NCI-H2196 (cell line): ENCODE results near the gene ABCG8.

ENCODE experiments used
- DNase-seq: peaks from one replicate; lab custom pipeline; 2025; ENCODE audit not compliant: unreplicated experiment; lab: John Stamatoyannopoulos, UW

The ABCG8 gene

DNA sequence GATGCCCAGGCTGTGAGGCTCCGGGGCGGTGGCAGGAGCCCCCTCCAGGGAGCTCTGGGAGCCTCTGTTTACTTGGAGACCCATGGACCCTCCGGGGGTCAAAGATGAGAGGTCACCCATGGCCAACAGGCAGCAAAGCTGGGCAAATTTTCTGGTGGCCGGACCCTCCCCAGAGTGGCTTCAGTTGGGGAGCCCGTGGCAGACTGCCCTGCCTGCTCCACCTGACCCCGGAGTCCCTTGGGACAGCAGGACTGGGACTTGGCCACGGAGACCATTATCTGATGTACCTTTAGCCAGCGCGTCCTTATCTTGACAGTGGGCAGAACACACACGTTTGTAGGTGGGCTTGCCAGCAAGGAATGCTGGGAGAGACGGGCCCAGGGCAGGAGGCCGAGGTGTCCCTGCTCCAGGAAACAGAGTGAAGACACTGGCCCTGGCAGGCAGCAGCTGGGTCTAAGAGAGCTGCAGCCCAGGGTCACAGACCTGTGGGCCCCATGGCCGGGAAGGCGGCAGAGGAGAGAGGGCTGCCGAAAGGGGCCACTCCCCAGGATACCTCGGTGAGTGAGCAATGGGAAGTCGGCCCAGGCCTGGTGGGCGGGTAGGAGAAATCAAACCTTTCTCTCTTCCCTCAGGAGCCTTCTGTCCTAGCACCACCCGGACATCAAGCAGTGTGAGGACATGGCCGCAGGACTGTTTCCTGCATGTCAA lies at the start of gene ABCG8, which contains the start of gene ABCG5:
TSS of gene ABCG8 (plus strand) at position 412 of the 708 bp plus-strand sequence. CDS start at position 495, 83 bp downstream.
TSS of gene ABCG5 (minus strand) at position 280 of the 708 bp plus-strand sequence. CDS start at position 120, 160 bp downstream.
- DNase-seq: no peak

DNA sequence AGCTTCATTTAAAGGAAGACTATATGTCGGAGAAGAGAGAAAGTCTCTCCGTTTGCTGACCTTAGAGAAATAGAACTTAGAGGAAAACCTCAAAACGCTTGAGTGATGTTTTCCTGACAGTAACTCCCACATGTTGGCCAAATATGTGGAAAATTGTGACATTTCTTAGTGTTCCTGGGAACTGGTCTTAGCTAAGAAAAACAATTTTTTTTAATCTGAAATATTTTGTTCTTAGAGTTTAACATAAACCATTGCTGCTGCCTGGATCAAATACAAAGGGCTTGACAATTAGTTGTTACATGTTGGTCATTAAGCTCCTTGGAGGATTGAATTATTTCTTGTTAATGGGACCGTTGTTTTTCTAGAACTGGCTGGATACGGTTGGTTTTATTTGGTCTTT lies 48.6 kb upstream of the ABCG8 start:
- DNase-seq: no peak

DNA sequence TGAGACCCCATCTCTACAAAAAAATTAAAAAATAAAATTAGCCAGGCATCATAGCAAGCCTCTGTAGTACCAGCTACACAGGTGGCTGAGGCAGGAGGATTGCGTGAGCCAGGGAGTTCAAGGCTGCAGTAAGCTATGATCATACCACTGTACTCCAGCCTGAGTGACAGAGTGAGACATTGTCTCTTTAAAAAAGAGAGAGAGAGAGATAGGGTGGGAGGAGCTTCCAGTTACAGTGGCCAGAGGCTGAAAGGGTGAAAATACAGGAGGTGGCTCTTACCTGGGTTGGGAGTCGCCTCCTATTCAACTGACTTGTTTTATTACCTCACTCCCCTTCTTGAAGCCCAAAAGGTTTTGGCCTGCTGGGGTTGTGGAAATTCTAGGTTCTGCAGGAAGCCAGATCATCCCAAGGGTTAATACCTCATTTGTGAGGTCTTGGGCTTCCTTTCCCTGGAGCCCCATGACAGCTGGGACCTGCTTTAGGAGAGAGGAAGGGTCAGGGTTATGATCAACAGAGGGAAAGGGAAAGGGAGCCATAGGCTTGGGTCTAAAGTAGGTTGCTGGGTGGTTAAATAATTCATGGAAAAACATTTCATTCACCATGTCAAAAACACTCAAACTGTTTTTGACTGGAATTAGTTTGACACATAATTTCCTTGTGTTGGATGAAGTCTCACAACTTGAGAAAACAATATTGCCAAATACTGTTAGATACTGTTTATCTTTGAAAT lies 47.6 kb upstream of the ABCG8 start:
- DNase-seq: no peak

DNA sequence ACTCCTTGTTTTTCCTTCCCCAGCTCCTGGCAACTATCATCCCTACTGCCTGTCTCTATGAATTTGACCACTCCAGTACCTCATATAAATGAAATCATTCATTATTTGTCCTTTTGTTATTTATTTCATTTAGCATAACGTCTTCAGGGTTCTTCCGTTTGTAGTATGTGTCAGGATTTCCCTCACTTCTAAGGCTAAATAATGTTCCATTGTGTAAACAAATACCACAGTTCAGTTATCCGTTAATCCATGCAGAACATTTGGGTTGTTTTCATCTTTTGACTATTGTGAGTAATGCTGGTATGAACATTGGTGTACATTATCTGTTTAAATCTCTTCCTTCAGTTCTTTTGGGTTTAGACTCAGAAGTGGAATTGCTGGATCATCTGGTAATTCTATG lies 46.1 kb upstream of the ABCG8 start:
- no peak for DNase-seq

DNA sequence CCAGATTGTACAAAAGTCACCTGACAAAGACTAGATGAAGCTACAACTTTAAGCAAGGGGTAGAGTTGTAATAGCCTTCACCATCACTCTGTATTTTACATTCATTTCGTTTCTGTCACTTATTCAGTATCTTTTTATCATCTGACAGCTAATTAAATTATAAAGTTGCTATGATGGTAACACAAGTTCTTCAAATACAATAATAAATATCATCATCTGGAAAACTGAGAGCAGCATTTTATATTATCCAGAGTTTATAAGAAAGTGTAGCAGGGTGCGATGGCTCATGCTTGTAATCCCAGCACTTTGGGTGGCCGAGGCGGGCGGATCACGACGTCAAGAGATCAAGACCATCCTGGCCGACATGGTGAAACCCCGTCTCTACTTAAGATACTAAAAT lies 43.8 kb upstream of the ABCG8 start:
- no peak for DNase-seq

DNA sequence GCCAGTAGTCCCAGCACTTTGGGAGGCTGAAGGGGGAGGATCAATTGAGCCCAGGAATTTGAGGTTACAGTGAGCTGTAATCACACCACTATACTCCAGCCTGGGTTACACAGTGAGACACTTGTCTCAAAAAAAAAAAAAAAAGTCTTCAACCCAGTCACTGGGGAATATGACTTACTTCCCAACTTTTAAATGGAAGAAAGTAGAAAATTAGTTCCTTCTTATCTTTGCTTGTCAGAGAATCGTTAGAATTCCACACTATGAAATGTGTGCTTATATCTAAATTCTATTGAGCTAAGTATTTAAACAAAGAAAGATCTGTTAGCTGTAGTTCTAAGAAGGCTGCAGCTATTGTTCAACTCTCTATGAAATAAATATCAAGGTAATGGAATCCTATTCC lies 42.6 kb upstream of the ABCG8 start:
- no peak for DNase-seq

DNA sequence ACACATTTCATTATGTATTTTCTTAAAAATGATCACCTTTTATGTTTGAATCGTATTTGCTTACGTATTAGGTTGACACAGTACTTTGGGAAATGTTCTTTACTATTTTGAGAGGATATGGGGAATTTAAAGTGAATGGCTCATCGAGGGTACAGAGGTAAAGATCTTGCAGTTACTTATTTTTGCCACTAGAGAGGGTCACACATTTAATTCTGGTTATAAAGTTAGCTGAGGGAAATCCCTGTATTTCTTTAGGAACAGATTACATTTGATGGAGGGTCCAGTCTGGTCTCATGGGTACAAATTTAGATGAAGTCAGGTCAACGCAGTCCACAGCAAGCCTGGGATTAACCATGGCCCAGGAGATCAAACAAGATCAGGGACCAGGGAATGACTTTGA lies 40.5 kb upstream of the ABCG8 start:
- no peak for DNase-seq

DNA sequence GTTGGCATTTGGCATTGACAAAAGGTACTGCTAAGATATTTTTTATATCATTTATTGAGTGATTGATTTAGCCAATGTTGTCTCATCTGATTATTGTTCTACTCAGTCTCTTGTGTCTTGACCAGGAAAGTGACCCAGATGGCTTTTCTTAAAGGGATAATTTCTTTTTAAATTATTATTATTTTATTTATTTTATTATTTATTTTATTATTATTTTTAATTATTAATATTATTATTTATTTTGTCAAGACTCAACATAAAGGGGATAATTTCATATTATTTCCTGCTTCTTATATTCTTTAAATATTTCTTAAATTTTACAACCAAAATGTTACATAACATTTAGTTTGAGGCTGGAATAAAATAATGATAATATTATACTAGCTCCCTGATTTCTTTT lies 37.9 kb upstream of the ABCG8 start:
- no peak for DNase-seq

DNA sequence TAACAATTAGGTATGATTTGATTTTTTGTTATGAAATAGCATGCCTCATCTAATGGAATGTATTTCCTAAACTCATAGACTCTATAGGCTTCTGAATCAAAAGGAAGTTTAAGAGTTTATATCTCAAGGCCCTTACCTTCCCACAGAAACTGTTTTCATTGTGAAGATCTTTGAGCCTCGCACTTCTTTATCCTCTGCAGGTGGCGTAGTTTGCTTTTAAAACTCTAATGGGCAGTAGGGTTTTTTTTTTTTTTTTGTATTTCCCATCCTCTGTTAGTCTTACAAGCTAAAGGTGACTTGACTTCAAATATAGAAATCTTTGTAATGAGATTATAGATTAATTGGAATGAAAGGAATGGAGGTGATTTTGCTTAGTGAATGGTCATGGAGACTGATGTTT lies 36.6 kb upstream of the ABCG8 start:
- no peak for DNase-seq

DNA sequence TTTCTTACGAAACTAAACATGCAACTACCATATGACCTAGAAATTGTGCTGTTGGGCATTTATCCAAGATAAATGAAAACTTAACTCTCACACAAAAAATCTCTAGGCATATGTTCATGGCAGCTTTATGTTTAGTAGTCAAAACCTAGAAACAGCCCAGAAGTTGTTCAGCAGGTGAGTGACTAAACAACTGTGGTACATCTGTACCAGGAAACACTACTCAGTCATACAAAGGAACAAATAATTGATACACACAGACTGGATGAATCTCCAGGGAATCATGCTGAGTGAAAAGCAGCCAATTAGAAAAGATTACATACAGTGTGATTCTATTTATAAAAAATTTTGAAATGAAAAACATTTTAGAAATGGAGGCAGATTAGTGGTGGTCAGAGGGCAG lies 35.7 kb upstream of the ABCG8 start:
- DNase-seq: no peak

DNA sequence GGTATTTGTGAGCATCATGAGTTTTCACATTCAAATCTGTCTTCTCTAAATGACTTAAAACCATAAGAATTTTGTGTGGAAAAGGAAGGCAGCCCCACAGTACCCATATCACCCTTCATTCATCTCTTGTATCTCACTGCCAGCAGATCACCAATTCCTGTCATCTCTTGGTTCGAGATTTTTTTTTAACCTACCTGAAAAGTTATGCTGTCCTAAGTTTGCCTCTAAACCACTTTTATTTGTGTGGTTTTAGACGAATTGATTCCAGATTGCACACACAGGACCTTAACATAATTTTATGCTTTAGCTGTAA lies 32.1 kb upstream of the ABCG8 start:
- DNase-seq: no peak

DNA sequence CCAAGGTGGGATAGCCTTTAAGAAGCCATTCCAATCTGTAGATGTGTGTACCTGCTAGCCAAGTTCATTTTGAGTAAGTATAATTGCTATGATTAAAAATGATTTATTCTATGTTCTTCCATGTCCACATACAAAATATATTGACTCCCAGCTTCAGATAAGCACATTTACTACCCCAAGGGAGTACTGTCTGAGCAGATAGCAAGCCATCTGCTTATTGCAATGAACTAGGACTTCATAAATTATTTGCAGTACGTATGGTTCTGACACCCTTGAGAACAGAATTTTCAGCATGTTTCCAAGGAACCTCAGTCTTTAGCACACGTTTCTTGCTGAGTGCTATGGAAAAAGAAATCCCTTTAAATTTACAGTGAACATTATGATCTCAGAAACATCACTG lies 28.3 kb upstream of the ABCG8 start:
- no peak for DNase-seq

DNA sequence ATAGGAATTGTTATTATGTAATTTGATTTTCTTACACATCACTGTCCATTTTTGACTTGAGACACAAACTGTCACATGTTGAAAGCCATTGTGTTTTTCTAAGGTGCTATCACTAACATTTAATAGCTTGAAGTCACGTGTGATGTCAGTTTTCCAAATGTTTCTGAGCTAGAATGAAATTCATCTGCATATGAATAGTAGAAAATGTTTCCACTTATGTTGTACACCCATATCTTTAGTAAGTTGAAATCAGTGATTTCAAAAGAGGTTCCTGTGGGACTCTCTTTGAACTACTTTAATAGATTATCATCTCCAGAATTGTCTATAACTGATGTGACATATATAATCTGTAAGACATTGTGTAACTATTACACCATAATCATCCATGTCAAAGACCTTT lies 27.9 kb upstream of the ABCG8 start:
- no peak for DNase-seq

DNA sequence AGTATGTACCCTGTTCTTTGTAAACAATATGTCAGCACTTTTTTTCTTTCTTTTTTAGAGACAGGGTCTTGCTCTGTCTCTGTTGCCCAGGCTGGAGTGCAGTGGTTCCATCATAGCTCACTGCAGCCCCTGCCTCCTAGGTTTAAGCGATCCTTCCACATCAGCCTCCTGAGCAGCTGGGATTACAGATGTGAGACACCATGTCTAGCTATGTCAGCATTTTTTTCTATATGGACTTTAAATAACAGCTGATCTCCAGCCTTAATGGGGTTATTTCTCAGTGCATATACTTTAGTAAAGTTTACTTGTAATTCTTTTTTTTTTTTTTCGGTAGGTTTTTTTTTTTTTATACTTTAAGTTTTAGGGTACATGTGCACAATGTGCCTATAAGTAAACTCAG lies 26.8 kb upstream of the ABCG8 start:
- no peak for DNase-seq

DNA sequence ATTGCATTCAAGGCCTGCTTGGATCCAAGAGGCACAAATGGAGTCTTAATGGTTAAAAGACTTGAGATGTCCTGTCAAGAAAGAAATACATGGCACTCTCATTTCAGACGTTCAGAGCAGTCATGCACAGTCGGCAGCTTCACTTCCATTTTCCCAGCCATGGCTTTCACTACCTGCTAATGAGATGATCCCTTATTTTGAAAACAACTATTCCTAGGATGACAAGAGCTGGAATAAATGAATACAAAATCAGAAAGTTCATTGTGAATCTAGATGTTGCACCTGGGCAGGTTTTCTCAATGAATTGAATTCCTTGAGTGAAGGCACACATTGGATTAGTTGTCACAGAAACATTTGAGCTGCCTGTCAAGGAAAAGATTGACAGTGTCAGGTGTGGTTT lies 25.8 kb upstream of the ABCG8 start:
- DNase-seq: no peak

DNA sequence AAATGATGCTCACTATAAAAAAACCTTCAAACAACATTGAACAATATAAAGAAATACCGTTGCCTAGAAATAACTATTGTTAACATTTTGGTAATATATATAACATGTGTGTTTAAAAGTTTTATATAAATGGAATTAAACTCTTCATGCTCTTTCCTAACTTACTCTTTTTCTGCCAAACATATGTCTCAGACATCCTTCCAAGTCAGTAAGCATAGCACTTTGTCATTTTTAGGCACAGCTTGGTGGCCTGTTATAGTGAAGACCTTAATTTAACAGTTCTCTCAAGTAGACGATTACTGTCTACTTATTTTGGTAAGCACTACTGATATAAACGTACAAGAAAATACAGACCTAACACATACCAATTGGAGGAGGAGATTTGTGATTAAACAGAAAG lies 24.1 kb upstream of the ABCG8 start:
- DNase-seq: no peak

DNA sequence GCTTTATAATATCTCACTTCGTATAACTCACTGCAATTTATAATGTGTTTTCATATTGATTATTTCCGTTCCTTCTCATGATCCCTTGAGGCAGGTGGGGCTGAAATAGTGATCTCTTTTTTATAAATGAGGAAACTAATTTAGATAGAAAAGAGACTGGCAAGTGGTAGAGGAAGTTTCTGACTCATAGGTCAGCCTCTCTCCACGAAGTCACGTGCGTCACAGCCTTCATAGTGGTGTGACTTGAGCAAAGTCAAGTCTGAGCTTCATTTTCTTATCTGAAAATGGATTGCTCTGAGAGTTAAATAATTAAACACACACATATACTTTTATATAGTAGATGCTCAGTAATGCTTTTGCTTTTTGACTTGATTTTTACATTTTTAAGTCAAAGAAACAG lies 20.0 kb upstream of the ABCG8 start:
- DNase-seq: no peak

DNA sequence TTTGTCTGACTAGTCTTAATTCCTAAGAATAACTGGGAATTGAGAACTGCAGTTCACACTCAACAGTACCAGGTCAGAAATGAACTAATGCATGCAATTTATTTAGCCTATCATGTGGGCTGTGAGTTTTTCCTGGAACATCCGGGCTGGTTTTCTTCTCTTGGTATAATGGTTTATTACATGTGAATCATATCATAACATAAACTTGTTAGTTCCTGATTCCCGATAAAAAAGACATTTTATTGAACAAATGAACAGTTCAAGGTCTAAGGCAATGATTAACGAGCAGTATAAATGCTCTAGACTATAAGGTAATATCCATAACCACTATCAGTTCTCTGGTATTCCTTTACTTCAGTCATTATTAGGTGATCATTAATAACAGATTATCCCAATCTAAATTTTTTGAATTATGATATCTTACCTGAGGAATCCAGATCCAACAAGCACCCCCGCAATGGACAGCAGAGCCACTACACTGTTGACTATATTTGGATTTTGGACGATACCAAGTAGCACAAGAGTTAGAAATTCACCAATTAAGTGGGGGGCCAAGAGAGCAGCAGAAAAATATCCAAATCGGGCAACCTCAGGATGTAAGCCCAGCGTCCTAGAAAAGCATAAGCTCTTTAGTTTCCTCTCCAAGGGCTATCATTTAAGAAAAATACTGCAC lies 19.1 kb upstream of the ABCG8 start:
- no peak for DNase-seq

DNA sequence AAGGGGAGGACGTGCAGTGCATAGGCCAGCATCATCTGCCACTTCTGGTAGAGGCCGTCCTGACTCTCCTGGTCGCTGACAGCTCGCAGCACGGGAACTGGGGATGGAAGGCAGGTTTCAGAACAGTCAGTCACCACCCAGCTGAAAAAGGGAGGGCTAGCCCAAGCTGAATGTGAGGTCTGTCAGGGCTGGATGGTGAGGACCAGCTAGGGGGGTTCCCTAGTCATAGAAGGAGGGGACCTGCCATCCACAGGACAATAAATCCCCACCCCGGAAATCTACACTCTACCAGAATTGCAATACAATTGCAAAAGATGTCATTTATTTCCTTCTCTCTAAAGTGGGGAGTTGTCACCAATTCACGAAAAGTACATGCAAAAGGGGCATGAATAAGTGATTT lies 15.9 kb upstream of the ABCG8 start:
- no peak for DNase-seq

DNA sequence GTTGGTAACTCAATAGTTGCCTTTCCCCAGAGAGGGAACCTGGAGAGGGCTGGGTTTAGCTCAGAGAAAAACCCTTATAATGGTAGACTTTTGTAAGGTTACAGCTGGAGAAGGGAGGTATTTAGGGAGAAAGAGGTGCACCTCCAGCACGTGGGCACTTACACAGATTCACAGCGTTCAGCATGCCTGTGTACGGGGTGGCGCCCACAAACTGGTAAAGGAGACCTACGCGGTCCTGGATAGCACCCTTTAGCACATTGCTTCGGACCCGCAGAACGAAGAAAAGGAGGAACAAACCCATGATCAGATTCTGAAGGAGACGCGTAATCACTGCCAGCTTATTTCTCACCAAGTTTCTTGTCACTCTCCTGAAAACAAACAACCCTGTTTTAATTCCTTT lies 15.0 kb upstream of the ABCG8 start:
- DNase-seq: no peak

DNA sequence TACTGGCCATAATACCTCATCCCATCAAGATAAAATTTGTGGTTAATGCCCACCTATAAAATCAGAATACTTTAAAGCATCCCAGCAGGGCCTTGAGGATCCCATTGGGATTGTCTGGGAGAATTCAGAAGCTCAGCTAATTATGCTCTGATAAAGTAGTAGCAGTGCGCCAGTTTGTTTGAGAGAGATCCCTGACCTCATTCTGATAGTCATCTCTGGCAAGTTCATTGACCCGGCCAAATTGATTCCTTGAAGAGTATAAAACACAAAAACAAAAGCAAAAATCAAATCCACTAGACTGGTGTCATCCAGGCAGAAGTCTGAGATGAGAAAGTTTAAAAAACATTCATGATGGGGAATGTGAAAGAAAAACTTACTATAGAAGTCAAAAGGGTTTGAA lies 14.3 kb upstream of the ABCG8 start:
- no peak for DNase-seq

DNA sequence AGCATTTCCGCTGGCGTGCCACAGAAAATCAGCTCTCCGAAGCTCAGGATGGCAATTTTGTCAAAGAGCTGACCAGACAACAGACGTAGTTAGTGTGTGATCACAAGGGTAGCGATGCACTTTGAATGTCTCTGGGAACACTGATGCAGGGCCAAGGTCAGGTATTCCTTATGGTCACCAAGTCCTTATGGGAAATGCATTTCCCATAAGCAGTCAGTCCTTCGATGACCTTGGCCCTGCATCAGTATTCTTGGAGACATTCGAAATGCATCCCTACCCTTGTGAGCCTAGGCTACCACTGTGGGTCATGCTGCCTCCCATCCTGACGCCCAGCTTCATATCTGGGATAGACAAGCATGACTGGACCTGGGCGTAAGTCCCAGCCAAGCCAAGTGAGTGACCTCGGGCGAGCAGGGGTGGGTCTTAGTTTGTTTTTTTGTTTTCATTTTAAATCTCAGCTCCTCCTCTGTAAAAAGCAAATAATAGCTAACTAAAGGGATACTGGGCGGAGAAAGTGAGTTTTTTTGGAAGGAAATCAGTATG lies 13.7 kb upstream of the ABCG8 start:
- no peak for DNase-seq
